IPS DF 4.7 (cell line): ENCODE measurements around the gene NR5A1.

Experiments
- DNase-seq: peaks from one replicate; pipeline ENCODE4 v3.0.0-alpha.2; 2013; ENCODE audit warnings: low spot score; ENCODE audit errors: extremely low read depth

NR5A1 gene

GRCh38 chr9:124442379-124442778 lies 64.8 kb downstream of the NR5A1 start:
- no peak for DNase-seq

DNA sequence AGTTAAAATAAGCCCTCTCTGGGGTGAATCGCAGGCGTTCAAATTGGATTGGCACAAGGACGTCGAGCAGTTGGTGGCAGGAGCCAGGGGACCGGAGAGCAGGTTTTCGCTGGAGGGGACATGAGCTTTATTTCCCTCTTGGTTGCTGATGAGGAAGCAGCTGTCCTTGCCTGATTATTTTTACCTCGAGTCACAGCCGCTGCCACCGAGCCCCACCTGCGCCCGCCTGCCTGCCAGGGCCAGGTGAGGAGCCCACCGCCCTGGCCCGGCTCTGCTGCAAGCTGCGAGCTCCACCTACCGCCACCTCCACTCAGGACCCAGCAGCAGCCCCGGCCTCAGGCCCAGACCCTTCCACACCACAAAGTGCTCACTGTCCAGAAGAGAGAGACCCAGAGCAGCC lies 65.9 kb downstream of the NR5A1 start:
- no peak for DNase-seq

DNA sequence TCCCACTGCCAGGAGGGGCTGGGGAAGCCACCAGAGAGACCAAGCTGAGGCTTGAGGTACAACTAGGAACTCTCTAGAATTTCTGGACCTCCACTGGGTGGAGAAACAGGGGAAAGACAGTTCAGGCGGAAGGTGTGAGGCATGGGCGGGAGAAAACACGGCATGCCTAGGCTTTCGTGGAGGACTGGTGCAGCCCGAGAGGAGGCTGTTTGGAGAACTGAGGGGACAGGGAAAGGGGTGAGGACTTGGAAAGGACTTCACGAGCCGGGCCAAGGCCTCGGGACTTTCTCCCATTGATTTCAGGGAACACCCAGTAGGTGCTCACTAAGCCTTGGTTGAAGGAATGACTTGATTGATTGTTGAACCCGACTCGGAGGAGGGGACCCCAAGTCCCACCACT lies 66.4 kb downstream of the NR5A1 start:
- no peak for DNase-seq

DNA sequence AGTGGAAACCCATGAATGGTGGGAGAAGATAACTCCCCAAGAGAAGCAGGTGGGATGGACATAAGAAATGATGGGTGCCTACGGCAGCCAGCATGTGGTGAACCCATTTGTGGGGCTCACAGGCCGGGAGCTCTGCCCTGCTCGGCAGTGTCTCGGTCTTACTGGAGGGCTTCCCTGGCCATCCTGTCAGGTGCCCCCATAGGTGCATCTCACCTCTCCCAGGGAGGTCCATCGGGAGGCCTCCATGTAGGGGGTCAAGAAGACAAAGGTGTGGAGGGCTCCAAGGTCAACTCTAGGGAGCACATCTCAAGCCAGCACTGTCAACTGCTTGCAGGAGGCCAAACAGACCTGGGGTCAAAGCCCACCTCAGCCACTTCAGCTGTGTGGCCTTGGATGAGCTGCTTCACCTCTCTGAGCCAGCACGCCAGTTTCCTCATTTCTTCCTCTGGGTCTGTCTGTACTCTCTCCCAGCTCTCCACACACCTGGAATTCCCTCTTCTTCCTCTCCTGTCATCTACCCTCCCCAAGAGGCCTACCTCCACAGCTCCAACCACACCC lies 67.4 kb downstream of the NR5A1 start:
- no peak for DNase-seq

DNA sequence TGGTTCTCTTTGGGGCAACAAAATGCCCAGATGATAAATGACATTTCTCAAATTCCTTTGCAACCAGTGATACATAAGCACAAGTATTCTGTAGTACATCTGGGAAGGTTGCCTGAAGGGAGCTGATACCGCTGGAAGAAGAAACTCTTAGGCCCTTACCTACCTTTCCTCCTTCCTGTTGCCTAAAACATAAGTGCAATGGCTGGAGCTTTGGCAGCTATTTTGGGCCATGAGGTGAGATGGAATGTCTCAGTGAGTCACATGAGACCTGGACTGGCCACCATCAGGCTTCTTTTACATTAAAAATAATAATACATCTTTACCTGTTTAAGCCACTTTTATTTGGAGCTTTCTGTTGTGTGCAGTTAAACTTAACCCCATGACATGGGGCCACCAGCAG lies 68.1 kb downstream of the NR5A1 start:
- no peak for DNase-seq

- DNase-seq: no peak
Observed at GRCh38 chr9:124438091-124438490, 69.1 kb downstream of the NR5A1 start.

DNA sequence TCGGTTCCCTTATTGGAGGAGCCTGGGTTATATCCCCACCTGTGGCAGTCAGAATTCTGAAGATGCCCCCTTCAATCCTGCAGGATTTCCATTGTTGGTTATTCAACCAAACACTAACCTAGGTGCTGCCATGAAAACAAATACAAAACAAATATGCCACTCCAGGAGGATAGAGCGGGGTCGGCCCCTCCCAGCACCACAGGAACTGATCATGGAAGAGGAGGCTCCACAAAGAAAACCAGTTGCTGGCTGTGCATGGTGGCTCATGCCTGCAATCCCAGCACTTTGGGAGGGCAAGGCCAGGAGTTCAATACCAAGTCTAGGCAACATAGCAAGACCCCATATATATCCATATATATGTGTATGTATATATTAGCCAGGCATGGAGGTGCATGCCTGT lies 70.1 kb downstream of the NR5A1 start:
- DNase-seq: no peak

- no peak for DNase-seq
Observed at GRCh38 chr9:124436320-124436719, 70.9 kb downstream of the NR5A1 start.
